Amniotic stem cell (primary cell): ENCODE results near the gene FRMD8.
A peak's percentile ranks its signal among the peaks of the same experiment; 100 is the strongest.
"Not testable (repeated sequence)": the region's sequence is repeated elsewhere in the genome, so short reads cannot be mapped to it uniquely, and the experiment has no call there.

ENCODE experiments used
- DNase-seq: peaks from one replicate; lab custom pipeline; 2025; lab: John Stamatoyannopoulos, UW

The FRMD8 gene

GRCh38 chr11:65413077-65413664 lies 26.7 kb downstream of the FRMD8 start:
- DNase-seq, result not testable (repeated sequence)

DNA sequence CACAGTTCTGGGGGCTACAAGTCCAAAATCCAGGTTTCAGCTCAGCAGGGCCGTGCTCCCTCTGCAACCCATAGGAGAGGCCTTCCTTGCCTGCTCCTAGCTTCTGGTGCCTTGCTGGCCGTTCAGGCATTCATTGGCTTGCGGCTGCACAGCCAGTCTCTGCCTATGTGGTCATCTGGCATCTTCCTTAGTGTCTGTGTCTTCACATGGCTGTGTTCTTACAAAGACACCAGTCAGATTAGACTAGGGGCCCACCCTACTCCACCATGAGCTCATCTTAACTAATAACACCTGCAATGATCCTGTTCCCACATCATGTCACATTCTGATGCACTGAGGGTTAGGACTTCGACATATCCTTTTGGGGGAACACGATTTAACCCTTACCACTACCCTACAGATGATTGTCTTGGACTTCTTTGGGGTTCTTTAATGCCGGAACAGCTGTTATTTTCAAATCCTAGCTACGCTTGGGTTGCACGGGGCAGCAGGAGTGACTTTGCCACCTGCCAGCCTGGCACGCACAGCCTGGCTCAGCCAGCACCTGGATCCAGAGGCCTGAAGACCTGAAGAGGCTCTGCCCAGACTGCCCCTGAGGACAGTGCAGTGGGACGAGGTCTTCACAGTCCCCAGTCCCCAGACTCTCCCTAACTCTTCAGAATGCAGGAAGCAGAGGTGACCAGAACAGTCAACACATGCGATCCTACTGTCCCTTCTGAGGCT lies 28.5 kb downstream of the FRMD8 start:
- no peak for DNase-seq

DNA sequence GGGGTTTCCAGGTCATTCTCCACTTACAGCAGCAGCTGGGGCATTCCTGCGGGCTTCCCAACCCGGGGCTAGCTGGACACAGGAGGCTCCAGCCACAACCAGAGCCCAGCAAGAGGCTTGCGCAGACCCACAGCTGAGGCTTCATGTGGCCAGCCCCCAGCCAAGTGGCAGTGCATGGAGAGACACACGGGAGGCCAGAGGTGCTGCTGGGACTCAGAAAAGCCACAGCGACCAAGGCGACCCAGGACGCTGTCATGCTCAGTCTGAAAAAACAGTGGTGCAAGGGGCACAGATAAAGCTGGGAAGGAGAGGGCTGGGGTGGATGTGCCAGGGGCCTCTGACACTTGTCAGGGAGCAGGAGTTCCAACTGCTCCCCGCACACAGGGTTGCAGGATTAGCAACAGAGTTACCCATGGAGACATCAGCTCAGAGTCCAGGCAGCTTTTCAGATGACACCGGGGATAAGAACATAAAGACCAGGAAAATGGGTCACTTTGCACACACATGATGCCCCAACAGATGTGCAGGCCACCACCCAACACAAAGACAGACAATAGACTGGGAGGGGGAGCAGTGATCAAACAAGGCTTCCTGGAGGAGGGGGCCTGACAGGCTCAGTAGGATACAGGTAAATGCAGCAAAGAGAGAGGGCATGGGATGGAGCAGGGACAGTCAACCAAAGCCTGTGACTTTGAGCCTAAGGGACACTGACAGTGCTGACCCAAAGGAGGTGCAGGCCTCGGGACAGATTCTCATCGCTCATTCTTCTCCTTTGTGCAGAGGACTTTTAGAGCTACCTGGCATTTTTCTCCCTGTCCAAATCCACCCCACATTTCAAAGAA lies 29.3 kb downstream of the FRMD8 start:
- DNase-seq, result no peak

DNA sequence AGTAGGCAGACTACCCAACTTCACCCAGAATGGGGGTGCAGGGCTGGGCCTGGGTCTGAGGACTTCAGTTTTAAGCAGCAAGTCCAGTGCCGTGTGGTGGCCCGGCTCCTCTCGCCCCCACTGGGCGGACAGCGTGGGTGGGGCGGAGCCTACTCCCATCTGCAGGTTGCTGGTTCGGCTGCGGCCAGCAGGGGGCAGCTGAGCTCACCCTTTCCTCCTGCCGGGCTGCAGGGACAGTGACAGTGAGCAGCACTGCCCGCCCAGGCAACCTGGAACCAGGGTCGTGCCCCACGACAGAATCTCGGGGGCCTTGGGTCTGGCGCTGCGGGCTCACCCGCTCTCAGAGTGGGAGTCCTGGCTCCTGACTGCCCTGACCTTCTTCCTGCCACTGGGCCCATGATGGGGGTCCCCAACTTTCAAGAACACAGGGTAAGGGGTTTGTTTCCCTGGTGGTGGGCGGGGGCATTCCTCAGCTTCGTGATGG lies 29.9 kb downstream of the FRMD8 start:
- DNase-seq, result peak; percentile 58

DNA sequence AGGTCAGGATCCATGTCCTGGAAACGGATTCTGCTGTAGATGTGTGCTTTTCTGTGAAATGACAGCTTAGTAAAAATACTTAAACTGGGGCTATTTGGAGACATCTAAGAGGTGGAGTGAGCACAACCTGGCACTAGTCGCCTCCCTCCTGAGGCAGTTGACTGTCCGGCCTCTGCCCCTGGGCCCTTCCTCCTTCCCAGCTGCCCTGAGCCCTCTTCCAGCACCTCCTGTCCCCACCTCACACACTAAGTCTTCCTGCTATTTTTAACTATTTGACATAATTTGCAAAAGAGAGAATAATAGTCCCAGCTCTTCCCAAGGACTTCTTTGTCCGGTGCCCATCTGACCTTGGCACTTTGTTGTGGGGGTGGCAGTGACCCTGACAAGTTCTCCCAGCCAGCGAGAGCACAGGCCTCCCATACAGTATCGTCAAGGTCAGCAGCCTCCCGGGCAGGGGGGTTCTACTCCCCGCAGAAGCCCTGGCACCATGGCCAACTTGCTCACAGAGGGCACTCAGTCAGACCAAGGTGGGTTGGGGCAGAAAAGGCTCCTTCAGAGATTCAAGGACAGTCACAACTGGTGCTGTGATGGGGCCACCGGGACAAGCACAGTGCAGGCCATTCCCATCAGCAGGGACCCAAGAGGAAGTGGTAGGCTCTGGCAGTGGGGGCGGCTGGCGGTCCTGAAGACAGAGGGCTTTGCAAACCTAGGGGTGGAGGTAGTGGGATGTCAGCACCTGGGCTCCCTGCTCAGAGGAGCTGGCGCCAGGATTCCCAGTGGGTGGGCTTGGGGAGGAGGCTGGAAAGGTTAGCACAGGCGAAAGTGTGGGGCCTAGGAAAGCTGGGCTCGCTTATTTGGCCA lies 30.6 kb downstream of the FRMD8 start:
- DNase-seq, result no peak

DNA sequence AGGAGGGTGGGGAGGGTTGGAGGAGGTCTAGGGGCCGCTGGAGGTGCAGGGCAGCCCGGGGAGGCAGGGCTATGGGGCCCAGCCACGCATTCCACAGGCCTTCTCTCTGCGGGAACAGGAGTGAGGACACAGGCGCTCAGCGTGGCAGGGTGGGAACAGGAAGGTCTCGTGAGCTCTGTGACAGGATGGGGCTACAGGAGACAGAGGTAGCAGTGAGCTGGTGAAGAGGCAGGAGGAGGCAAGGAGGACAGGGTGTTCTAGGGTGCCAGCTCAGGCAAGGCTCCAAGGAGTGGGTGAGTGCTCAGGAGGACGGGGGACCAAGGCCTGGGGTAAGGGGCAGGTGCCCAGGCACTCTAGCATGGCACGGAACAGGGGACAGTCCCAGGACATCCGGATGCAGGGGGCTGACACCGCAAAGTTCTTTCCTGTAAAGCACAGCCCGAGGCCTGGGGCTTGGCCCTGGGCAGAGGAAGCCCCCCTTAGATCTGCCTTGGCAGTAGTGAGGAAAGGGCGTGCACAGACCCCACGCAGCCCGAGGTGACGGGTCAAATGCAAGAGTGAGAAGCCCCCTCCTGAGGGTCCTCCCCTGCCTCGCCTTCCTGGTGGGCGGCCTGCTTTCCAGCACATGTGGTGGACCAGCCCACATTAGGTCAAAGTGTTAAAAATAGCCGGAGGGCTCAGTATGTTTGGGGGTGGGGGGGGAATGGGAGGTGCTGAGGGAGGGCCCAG lies 31.4 kb downstream of the FRMD8 start:
- DNase-seq, result no peak

DNA sequence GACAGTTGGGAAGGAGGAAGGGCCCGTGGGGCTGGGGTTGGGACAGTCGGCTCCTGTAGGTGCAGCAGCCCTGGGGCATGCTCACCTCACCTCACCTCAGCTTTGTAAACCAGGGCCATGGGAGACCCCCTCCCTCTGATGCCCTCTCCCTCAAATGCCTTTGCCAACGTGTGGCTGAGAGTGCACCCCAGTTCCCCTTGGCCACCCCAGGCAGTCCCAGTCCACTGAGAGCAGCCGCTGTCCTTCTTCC lies 31.9 kb downstream of the FRMD8 start:
- no peak for DNase-seq

DNA sequence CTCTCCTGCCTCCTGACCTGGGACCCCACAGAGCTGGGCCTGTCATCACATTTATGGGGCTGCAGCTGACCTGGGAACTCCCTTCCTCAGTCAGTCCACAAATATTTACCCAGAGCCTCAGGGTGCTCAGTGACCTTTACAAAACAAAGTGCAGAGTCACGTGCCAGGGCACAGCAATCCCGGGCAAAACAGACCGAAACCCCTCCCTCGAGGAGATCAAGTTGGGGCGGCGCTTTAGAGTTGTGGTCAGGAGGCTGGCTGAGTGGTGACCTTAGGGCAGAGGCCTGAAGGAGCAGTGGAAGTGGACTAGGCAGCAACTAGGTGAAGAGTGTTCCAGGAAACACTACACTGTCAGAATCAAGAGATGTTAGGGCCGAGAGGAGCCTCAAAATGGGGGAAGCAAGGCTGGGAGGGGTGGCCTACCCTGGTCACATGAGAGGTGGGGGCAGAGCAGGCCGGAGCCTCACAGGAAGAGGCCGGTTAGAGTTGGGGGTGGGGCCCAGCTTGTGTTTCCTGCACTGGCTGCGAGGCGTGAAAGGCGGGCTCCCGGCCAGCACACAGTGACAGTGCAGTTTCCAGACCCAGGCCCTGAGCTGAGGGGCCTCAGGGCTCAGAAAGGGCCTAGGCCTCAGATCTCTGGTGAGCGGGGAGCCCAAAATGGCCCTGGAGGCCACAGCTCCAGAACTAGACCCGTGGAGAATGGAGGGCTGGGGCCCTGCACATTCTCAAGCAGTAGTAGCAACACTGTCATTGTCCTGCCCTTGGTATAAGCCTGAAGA lies 32.4 kb downstream of the FRMD8 start:
- DNase-seq, result peak; percentile 90

DNA sequence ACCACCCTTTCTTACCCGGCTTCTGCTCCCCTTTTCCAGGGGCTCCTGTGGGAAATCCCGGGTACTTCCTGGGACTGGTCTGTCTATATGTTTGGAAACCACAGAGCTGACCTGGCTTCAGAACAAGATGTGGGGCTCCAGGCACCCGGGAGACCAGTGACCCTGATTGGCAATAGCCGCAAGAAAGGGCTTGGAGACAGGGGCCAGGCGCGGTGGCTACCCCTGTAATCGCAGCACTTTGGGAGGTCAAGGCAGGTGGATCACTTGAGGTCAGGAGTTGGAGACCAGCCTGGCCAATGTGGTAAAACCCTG lies 33.0 kb downstream of the FRMD8 start:
- no peak for DNase-seq

GRCh38 chr11:65419772-65420481 lies 33.5 kb downstream of the FRMD8 start:
- DNase-seq, result no peak

GRCh38 chr11:65420506-65420905 lies 34.1 kb downstream of the FRMD8 start:
- DNase-seq, result no peak

- peak; percentile 91 for DNase-seq
These were observed 34.7 kb downstream of the FRMD8 start for GRCh38 chr11:65420979-65421793.

DNA sequence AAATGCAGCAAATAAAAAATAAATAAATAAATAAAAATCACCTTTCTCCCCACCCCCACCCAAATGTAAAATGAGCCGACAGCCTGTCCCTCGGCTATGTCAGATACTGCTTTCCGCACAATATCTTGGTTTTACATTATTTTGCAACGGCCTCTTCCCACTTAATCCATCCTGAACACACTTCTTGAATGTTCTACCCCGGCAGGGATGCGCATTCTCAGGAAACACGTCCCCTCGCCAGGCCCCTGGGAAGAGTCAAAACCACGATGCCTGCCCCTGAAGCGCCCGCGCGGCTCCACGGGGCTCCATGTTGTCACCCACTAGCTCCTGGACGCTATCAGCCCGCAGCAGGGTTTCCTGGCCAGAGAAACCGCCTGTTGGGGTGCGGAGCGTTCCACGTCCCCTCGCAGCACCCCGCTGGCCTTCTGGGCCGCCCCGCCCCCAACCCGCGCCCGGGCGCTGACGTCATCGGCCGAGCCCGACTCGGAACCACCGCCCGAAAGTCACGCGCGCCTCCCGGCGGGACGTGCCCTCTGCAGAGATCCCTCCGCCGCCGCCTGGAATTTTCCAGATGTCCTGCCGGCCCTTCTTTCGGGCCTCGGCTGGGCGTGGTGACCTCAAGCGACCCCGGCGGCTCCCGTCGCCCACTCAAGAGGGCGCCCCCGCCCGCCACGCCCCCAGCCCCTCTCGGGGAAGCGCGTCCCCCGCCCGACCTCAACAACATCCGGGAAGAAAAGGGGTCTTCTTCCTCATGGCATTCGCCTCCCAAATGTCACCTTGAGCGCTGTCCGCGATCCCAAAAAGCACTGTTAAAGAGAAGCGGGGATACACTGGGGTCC lies 35.6 kb downstream of the FRMD8 start:
- peak; percentile 87 for DNase-seq

DNA sequence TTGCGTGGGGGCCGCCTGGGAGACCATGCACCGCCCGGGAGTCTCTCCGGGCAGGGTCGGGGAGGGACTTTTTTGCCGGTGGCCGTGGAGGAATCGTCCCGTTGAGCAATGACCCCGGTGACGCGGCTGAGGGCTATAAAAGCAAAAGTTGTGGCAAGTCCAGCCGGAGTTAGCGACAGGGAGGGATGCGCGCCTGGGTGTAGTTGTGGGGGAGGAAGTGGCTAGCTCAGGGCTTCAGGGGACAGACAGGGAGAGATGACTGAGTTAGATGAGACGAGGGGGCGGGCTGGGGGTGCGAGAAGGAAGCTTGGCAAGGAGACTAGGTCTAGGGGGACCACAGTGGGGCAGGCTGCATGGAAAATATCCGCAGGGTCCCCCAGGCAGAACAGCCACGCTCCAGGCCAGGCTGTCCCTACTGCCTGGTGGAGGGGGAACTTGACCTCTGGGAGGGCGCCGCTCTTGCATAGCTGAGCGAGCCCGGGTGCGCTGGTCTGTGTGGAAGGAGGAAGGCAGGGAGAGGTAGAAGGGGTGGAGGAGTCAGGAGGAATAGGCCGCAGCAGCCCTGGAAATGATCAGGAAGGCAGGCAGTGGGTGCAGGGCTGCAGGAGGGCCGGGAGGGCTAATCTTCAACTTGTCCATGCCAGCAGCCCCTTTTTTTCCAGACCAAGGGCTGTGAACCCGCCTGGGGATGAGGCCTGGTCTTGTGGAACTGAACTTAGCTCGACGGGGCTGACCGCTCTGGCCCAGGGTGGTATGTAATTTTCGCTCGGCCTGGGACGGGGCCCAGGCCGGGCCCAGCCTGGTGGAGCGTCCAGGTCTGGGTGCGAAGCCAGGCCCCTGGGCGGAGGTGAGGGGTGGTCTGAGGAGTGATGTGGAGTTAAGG lies 36.4 kb downstream of the FRMD8 start, which contains the start of gene NEAT1:
Gene NEAT1, plus strand, starts transcription at position 166 of the 883 bp plus-strand sequence.
- DNase-seq, result peak; percentile 86

- DNase-seq, result no peak
These were observed 37.2 kb downstream of the FRMD8 start for GRCh38 chr11:65423516-65424204.

DNA sequence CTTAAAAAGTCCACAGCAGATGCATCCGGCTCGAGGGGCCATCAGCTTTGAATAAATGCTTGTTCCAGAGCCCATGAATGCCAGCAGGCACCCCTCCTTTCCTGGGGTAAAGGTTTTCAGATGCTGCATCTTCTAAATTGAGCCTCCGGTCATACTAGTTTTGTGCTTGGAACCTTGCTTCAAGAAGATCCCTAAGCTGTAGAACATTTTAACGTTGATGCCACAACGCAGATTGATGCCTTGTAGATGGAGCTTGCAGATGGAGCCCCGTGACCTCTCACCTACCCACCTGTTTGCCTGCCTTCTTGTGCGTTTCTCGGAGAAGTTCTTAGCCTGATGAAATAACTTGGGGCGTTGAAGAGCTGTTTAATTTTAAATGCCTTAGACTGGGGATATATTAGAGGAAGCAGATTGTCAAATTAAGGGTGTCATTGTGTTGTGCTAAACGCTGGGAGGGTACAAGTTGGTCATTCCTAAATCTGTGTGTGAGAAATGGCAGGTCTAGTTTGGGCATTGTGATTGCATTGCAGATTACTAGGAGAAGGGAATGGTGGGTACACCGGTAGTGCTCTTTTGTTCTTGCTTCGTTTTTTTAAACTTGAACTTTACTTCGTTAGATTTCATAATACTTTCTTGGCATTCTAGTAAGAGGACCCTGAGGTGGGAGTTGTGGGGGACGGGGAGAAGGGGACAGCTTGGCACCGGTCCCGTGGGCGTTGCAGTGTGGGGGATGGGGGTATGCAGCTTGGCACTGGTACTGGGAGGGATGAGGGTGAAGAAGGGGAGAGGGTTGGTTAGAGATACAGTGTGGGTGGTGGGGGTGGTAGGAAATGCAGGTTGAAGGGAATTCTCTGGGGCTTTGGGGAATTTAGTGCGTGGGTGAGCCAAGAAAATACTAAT lies 38.0 kb downstream of the FRMD8 start:
- DNase-seq, result no peak
